ENCODE data around the gene PTGIS. TPM values are rescaled to one million over a fixed set of nuclear protein-coding genes. Genes with fewer than 3 reads are reported as not detected.

The PTGIS gene
- polyA plus RNA-seq, 2 of the 4 experiments (the other 2 are of a cell fraction), result 0.03 to 0.04 TPM

DNA sequence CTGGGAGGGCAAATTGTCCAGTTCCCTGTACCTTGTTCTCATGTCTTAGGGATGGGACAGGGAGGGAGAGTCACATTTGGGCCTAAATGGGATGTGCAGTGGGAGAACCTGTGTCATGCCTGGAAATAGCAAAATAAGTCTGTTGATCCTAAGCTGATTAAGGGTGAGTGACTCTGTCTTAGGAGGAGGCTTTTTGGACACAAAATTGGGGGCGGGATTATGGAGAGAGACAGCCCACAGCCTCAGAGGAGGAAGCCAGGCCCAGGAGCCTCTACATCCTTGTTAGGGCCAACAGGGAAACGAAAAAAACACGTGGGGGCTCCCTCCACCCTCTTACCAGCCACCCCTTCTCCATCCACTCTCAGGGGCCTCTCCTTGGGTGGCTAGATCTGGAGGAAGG, 87.7 kb downstream of the PTGIS start:
- H3K27ac ChIP-seq, result no peak overlapping the region
- TF ChIP-seq JUN (IDR thresholded peaks at IDR 0.05) (no peak), MAZ (IDR thresholded peaks at IDR 0.05; ENCODE audit: borderline replicate concordance, low read depth, low read length) (no peak), ZFP36 (IDR thresholded peaks at IDR 0.05; ENCODE audit: borderline replicate concordance, partially characterized antibody) (no peak), TFCP2L1 (CRISPR knock-in tag; IDR thresholded peaks at IDR 0.05) (no peak), FOSL2 (IDR thresholded peaks at IDR 0.05) (no peak), FOSL2 (CRISPR knock-in tag; IDR thresholded peaks at IDR 0.05) (no peak), E2F6 (IDR thresholded peaks at IDR 0.05; ENCODE audit: borderline replicate concordance, low read depth) (no peak), KDM1A (IDR thresholded peaks at IDR 0.05; ENCODE audit: low read depth) (no peak), HEYL (CRISPR knock-in tag; IDR thresholded peaks at IDR 0.05) (no peak), CEBPB (IDR thresholded peaks at IDR 0.05) (no peak), TP53 (CRISPR knock-in tag; IDR thresholded peaks at IDR 0.05) (no peak), ATOH8 (CRISPR knock-in tag; IDR thresholded peaks at IDR 0.05; ENCODE audit: low read depth) (no peak), HES2 (IDR thresholded peaks at IDR 0.05) (no peak), ELK1 (IDR thresholded peaks at IDR 0.05; ENCODE audit: low read depth, low read length) (no peak), NR3C1 (IDR thresholded peaks at IDR 0.05) (no peak), MYC (IDR thresholded peaks at IDR 0.05; ENCODE audit: borderline replicate concordance, low read length) (no peak), JUNB (IDR thresholded peaks at IDR 0.05) (no peak), KDM5A (IDR thresholded peaks at IDR 0.05) (no peak)
- TF ChIP-seq, protein P1, sequence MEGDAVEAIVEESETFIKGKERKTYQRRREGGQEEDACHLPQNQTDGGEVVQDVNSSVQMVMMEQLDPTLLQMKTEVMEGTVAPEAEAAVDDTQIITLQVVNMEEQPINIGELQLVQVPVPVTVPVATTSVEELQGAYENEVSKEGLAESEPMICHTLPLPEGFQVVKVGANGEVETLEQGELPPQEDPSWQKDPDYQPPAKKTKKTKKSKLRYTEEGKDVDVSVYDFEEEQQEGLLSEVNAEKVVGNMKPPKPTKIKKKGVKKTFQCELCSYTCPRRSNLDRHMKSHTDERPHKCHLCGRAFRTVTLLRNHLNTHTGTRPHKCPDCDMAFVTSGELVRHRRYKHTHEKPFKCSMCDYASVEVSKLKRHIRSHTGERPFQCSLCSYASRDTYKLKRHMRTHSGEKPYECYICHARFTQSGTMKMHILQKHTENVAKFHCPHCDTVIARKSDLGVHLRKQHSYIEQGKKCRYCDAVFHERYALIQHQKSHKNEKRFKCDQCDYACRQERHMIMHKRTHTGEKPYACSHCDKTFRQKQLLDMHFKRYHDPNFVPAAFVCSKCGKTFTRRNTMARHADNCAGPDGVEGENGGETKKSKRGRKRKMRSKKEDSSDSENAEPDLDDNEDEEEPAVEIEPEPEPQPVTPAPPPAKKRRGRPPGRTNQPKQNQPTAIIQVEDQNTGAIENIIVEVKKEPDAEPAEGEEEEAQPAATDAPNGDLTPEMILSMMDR (IDR thresholded peaks at IDR 0.05), result no peak
- TF ChIP-seq, protein P2, sequence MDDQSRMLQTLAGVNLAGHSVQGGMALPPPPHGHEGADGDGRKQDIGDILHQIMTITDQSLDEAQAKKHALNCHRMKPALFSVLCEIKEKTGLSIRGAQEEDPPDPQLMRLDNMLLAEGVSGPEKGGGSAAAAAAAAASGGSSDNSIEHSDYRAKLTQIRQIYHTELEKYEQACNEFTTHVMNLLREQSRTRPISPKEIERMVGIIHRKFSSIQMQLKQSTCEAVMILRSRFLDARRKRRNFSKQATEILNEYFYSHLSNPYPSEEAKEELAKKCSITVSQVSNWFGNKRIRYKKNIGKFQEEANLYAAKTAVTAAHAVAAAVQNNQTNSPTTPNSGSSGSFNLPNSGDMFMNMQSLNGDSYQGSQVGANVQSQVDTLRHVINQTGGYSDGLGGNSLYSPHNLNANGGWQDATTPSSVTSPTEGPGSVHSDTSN (IDR thresholded peaks at IDR 0.05), result no peak
- H3K4me2 ChIP-seq, result no peak overlapping the region
- DNase-seq (ENCODE audit: low read depth in 1 of 2, low spot score in 1 of 2) (no peak), ATAC-seq (no peak), FAIRE-seq (no peak)
- H3K9me3 ChIP-seq, result no peaks in the 10 kb centered on the region
- WGBS (ENCODE audit: missing lambda C conversion rate), result 32% methylated on average over 3 of the region's 3 CpGs
- ChIA-PET POLR2A (no interaction called here), CTCF (interaction anchor here (8.0 to 13.2 kb wide), 2 partner anchors 21 to 146 kb away, joined by 175 to 291 read pairs; no protein-coding TSS in a partner anchor)
- peaks cover 18% of the 10 kb centered on the region; the same call in 2 of the 3 replicates for H3K4me1 ChIP-seq
- no peak overlapping the region for H3K4me3 ChIP-seq

DNA sequence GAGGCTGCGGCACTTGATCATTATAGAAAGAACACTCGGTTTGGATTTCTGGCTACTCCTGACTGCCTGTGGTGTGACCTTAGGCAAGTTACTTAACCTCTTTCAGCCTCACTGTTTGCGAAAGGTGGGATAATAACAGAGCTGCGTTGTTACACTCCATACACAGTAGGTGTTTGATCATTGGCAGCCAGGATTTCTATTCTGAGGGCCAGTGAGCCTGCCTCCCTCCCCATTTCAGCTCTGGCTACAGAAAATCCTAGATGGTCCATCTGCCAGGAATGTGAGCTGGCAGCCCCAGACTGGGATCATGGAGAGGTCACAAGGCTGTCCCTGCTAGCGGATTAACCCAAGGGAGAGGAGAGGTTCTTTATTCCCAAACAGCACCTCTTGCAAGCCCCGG, 88.2 kb downstream of the PTGIS start:
- H3K27ac ChIP-seq, result no peak overlapping the region
- no peak overlapping the region for H3K4me2 ChIP-seq
- WGBS (ENCODE audit: missing lambda C conversion rate), result 63% methylated on average over 5 of the region's 6 CpGs
- H3K9me3 ChIP-seq, result no peaks in the 10 kb centered on the region
- no peak for DNase-seq (ENCODE audit: low read depth in 1 of 2, low spot score in 1 of 2)
- ChIA-PET CTCF (interaction anchor here (8.0 to 13.2 kb wide), 2 partner anchors 21 to 146 kb away, joined by 175 to 291 read pairs; no protein-coding TSS in a partner anchor), POLR2A (no interaction called here)
- ATAC-seq, result no peak
- TF ChIP-seq HMGXB4 (CRISPR knock-in tag; IDR thresholded peaks at IDR 0.05; ENCODE audit: borderline replicate concordance), result no peak
- no peak for TF ChIP-seq ZSCAN20 (CRISPR knock-in tag; IDR thresholded peaks at IDR 0.05)
- no peak for TF ChIP-seq EHF (CRISPR knock-in tag; IDR thresholded peaks at IDR 0.05)
- TF ChIP-seq TFCP2L1 (CRISPR knock-in tag; IDR thresholded peaks at IDR 0.05), result no peak
- no peak for TF ChIP-seq HOXA7 (CRISPR knock-in tag; IDR thresholded peaks at IDR 0.05)
- TF ChIP-seq ZFP36 (IDR thresholded peaks at IDR 0.05; ENCODE audit: borderline replicate concordance, partially characterized antibody), result no peak
- no peak for TF ChIP-seq CHD2 (IDR thresholded peaks at IDR 0.05; ENCODE audit: low read length, partially characterized antibody)
- TF ChIP-seq GATA3 (IDR thresholded peaks at IDR 0.05; ENCODE audit: borderline replicate concordance), result no peak
- no peak for TF ChIP-seq NPAS2 (CRISPR knock-in tag; IDR thresholded peaks at IDR 0.05; ENCODE audit: borderline replicate concordance)
- no peak for TF ChIP-seq E2F6 (IDR thresholded peaks at IDR 0.05; ENCODE audit: borderline replicate concordance, low read depth)
- peaks cover 18% of the 10 kb centered on the region; the same call in 2 of the 3 replicates for H3K4me1 ChIP-seq
- H3K4me3 ChIP-seq, result no peak overlapping the region
- no peak for FAIRE-seq
